Inflammatory macrophage treated with lipopolysaccharide for 1 hour (primary cell): ENCODE measurements around the gene CSTF3.
"Not testable (repeated sequence)": the region's sequence is repeated elsewhere in the genome, so short reads cannot be mapped to it uniquely, and the experiment has no call there.

Source experiments
- DNase-seq, 2 donors: peaks; one replicate each; pipeline ENCODE4 v3.0.0-alpha.2; 2020 to 2022

CSTF3 gene

GRCh38 chr11:33072465-33072864, 88.8 kb downstream of the CSTF3 start:
- no peak for DNase-seq

GRCh38 chr11:33068611-33069340, 92.5 kb downstream of the CSTF3 start:
- no peak for DNase-seq

- DNase-seq, result no peak
Measured at GRCh38 chr11:33067294-33067693, 94.0 kb downstream of the CSTF3 start.

- DNase-seq, result peak; percentile 35 to 64
Measured at GRCh38 chr11:33065445-33066178, 95.7 kb downstream of the CSTF3 start.

GRCh38 chr11:33064866-33065265, 96.4 kb downstream of the CSTF3 start:
- DNase-seq, result peak; percentile 22 to 44

- peak; percentile 50 to 55 for DNase-seq
Measured at GRCh38 chr11:33064033-33064825, 97.1 kb downstream of the CSTF3 start.

- peak; percentile 62 to 83 for DNase-seq
Measured at GRCh38 chr11:33063326-33063881, 97.9 kb downstream of the CSTF3 start.

GRCh38 chr11:33062137-33062536, 99.1 kb downstream of the CSTF3 start:
- no peak for DNase-seq

GRCh38 chr11:33060271-33060670, 101.0 kb downstream of the CSTF3 start:
- no peak for DNase-seq

- DNase-seq, result no peak
Measured at GRCh38 chr11:33059331-33060007, 101.8 kb downstream of the CSTF3 start.

GRCh38 chr11:33057284-33057683, 104.0 kb downstream of the CSTF3 start:
- DNase-seq, result no peak

- DNase-seq, result no peak
Measured at GRCh38 chr11:33055375-33055774, 105.9 kb downstream of the CSTF3 start.

- DNase-seq, result peak; percentile 69 to 71
Measured at GRCh38 chr11:33052231-33052630, 109.0 kb downstream of the CSTF3 start.

GRCh38 chr11:33049565-33050408, 111.5 kb downstream of the CSTF3 start:
- DNase-seq, result not testable (repeated sequence)

- DNase-seq, result peak; percentile 80 to 89
Measured at GRCh38 chr11:33048701-33049100, 112.6 kb downstream of the CSTF3 start.

GRCh38 chr11:33045551-33046255, 115.6 kb downstream of the CSTF3 start:
- DNase-seq, result no peak

GRCh38 chr11:33044285-33044756, 117.0 kb downstream of the CSTF3 start:
- DNase-seq, result no peak

- no peak for DNase-seq
Measured at GRCh38 chr11:33043221-33043830, 118.0 kb downstream of the CSTF3 start.

- no peak for DNase-seq
Measured at GRCh38 chr11:33040862-33041453, 120.3 kb downstream of the CSTF3 start.
